Midbrain (tissue), 1 donor: ENCODE data around the gene UBE2I.

Source experiments
- DNase-seq: peaks from one replicate; lab custom pipeline; 2025; lab: John Stamatoyannopoulos, UW

Gene UBE2I

DNA sequence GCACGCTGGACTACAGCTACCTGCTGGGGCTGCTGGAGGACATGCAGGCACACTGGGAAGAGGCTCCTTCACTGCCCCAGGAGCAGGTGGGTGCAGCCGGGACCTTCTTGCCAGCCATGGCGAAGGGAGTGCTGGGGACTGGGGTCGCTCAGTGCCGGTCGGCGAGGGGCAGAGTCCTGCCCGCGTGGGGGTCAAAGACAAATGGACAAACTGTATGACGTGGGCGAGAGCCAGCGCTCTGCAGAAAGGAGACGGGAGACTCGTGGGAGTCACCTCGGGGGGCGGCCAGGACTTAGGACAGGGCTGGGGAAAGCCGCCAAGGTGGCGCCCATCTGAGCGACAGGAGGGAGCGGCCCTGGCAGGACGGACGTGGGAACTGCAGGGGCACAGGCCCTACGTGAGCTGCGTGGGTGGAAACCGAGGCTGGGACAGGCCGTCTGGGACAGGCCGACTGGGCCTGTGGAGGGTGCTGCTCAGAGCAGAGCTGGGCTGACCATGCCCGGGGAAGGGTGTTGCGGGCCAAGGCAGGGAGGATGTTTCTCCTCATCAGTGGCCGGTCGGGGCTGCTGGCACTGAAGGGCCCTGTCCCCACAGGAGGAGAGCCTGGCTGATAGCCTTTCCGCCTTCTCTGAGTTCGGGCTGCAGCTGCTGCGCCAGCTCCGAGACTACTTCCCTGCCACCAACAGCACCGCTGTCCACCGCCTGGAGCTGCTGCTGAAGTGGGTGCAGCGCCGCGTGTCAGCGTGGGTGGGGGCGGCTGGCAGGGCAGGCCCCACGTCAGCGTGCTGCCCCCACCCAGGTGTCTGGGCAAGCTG lies 34.2 kb downstream of the UBE2I start:
- no peak for DNase-seq

DNA sequence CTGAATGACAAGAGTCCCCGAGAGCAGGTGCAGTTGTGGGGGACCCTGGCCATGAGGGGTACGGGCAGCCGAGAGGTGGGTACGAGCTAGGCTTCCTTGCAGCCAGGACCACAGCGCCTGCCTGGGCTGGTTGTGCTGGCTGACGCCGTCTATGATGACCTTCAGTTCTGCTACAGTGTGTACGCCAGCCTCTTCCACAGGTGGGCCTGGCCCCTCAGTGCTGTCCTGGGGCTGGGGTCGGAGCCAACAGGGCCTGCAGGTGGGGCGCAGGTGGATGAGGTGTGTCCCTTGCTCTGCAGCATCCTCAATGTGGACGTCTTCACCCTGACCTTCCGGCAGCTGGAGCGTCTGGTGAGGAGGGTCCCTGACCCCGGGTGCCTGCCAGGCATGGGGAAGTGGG lies 35.1 kb downstream of the UBE2I start:
- DNase-seq: no peak

DNA sequence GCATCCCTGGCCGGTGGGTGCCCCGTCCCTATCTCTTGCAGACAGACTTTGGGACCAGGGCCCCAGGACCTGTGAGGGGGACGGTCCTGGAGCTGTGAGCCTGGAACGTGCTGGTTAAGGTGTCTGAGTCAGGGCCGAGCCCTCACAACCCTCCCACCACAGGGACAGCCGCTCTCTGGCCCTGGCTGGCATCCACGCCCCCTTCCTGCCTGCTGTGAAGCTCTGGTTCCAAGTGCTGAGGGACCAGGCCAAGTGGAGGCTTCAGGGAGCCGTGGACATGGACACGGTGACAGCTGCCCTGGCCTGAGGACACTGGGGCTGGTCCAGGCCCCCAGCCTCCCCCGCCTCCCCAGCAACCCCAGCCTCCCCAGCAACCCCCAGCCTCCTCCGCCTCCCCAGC lies 35.7 kb downstream of the UBE2I start:
- no peak for DNase-seq

DNA sequence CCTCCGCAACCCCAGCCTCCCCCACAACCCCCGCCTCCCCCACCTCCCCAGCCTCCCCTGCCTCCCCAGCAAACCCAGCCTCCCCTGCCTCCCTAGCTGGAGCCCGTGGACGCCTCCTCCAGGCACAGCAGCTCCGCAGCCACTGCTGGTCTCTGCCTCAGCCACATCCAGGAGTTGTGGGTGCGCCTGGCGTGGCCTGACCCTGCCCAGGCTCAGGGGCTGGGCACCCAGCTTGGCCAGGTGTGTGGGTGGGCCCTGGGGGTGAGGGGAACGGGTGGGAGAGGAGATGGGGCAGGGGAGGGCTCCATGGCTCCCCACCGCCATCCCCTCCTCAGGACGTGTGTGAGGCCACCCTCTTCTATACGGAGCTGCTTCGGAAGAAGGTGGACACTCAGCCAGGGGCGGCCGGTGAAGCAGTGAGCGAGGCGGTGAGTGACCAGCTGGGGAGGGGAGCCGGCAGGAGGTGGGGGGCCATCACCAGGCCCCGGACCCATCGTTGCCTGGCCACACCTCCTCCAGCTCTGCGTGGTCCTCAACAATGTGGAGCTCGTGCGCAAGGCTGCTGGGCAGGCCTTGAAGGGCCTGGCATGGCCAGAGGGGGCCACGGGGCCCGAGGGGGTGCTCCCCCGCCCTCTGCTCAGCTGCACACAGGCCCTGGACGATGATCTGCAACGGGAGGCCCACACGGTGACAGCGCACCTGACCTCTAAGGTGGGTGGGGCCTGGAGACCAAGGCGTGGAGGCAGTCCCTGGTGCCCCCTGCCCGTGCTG lies 36.4 kb downstream of the UBE2I start:
- DNase-seq: no peak

DNA sequence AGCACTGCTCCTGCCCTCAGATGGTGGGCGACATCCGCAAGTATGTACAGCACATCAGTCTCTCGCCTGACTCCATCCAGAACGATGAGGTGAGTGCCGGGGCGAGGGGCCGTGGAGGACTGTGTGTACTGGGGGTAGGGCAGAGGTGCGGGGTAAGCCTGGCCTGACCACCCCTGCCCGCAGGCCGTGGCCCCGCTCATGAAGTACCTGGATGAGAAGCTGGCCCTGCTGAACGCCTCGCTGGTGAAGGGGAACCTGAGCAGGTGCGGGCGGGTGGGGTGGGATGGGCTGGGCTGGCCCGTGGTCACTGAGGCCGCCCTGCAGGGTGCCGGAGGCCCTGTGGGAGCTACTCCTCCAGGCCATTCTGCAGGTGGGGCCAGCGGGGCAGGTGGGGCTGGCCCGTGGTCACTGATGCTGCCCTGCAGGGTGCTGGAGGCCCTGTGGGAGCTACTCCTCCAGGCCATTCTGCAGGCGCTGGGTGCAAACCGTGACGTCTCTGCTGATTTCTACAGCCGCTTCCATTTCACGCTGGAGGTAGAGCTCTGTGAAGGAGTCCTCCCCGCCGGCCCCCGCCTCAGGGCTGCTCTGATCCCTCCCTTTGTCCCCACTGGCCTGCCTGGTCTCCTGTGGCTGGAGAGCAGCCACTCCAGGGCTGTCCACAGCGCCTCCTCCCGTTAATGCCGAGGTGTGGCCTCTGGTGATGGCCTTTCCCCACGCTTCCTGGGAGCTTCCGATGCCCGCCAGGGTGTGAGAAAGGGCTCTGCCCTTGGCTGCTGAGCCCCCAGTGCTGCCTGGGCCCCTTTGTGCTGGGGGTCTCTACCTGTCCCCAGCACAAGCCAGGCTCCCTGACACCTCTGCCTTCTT lies 37.2 kb downstream of the UBE2I start:
- no peak for DNase-seq

DNA sequence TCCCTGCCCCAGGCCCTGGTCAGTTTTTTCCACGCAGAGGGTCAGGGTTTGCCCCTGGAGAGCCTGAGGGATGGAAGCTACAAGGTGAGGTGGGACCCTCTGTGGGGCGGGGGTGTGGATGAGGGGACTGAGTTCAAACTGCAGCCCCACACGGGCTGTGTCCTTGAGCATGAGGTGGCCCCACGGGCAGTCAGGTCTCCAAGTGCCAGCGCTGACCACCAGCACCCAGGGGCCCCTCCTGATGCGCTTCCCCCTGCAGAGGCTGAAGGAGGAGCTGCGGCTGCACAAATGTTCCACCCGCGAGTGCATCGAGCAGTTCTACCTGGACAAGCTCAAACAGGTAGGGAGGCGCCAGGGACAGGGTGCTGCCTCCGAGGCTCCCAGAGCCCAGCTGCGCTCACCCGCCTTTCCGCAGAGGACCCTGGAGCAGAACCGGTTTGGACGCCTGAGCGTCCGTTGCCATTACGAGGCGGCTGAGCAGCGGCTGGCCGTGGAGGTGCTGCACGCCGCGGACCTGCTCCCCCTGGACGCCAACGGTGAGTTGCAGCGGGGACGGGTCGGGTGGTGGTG lies 37.9 kb downstream of the UBE2I start:
- DNase-seq: no peak

DNA sequence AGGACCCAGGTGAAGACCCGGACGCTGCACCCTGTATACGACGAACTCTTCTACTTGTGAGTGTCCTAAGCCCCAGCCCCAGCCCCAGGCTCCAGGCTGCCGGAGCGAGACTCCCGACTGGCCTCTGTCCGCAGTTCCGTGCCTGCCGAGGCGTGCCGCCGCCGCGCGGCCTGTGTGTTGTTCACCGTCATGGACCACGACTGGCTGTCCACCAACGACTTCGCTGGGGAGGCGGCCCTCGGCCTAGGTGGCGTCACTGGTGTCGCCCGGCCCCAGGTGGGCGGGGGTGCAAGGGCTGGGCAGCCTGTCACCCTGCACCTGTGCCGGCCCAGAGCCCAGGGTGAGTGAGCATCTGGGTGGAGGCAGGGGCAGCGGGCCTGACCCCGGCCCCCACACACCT lies 38.5 kb downstream of the UBE2I start:
- no peak for DNase-seq

DNA sequence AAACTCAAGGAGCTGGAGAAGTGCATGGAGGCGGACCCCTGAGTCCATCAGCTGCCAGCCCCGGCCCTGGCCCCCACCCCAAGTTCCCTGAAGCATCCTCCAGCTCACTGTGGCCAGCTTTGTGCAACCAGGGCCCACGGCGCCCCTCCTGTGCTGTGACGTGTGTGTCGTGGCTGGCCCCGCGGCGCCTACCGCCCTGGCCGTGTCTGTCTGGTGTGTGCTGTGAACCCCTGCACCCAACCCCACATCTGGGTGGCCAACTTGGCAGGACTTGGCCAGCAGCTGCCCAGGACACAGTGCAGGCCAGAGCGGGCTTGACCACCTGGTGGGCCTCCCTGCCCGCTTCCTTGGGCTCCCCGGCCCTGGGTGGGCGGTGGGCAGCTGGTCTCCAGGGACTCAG lies 39.0 kb downstream of the UBE2I start:
- DNase-seq: no peak

DNA sequence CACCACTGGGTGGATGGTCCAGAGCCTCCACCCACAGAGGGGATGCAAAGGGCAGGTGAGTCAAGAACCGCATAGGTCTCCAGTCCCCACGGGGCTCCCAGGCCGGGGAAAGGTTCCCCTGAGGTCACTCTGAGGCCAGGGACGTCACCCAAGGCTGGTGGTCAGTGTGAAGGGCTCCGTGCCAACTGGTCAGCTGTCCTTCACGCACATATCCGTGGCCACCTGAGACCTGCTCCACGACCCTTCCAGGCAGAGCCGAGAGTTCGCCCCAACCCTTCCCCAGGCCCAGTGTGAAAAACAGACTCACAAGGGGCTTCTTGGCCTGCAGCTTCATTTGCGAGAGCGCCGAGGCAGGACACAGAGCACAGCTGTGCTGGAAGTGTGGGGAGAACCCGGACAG lies 39.5 kb downstream of the UBE2I start:
- no peak for DNase-seq

DNA sequence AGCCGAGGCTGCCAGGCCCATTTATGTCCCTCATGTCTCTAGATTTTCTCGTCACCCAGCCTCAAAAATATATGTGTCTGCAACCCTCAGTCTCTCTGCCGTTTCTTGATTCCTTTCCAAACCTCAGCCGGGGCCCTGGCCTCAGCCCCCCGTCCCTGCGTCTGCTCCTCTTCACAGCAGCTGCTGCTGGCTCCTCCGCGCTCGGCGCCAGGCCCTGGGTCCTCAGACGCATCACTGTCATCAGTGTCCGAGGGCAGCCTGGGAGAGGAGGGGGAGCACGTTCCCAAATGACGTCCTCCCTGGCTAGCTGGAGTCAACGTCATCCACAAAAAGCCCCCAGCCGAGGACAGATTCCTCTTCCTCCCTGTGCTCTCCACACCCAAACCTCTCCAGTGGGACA lies 39.9 kb downstream of the UBE2I start:
- DNase-seq: no peak

DNA sequence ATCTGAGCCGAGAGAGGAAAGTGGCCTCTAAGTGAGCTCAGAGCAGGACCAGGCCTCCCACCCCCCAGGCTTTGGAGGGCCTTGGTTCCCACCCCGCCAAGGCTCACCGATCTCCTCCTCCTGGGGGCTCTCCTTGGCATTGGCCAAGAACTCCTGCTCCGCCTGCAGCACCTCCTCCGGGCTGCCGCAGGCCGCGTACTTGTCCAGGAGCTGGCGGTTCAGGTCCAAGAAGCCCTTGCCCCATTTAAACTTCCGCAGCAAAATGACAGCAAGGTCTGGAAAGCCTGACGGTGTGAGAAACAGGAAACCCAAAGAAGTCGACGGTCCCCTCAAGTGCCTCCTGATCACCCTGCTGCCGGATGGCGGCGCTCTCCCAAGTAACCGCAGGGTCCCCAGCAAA lies 40.5 kb downstream of the UBE2I start:
- DNase-seq: no peak

DNA sequence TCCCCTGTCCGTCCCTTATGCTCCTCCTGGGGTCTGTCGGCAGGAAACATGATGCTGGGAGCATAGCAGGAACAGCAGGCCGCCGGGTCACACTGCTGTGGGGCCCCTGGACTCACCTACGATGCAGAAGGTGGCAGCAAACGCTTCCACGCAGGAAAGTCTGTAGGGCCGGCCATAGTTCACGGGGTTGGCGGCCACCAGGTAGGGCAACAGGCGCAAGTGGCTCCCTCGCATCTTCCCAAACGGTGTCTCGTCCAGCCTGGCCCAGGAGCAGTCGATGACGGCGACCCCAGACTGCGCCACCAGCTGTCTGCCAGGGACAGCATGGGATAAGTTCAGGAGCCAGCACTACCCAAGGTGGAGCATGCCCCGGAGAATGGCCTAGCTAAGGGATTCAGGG lies 41.3 kb downstream of the UBE2I start:
- no peak for DNase-seq

DNA sequence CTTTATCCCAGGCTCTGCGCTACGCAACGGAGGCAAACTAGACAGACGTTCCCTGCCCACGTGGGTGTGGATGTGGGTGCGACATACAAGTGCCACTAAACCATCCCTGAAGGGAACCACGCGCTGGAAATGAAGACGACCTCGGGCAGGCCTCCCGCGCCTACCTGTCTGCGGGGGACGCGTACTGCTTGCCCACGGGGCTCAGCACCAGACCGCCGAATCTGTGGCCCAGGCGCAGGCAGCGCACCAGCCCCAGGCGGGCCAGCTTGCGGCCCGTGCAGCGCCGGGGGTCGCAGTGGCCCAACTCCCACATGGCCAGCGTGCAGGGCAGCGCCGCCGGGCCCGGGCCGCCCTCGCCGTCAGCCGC lies 41.8 kb downstream of the UBE2I start:
- no peak for DNase-seq

DNA sequence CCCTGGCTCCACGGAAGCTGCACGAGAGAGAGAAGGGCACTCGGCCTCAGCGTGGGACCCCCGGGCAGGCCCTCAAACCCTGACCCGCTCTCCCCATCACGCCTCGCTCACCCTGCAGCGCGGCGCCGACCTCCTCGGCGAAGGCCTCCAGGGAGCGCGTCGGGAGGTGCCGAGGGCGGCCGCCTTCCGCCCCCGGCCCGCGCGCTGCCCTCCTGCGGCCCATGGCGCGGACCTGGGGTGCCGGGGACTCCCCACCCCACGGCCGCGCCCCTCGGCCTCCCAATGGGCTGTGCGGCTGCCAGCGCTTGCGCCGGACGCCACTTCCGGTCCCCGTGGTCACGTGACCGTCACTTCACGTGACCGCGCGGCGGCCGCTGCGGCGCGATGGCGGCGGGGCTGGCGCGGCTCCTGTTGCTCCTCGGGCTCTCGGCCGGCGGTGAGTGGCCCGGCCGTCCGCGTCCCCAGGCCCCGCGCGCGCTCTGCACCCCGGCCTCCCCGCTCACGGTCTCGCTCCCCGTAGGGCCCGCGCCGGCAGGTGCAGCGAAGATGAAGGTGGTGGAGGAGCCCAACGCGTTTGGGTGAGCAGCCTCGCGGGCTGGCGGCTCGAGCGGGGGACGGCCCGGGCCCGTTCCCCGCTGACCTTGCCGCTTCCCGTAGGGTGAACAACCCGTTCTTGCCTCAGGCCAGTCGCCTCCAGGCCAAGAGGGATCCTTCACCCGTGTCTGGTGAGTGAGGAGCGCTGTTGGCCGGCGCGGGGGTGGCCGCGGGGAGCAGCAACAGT lies 42.3 kb downstream of the UBE2I start, which contains the start of the genes GNPTG and TSR3:
TSS of gene GNPTG (plus strand) at position 350 of the 781 bp plus-strand sequence. CDS start at position 385, 35 bp downstream.
TSS of gene TSR3 (minus strand) at position 297 of the 781 bp plus-strand sequence. CDS start at position 223, 74 bp downstream.
- DNase-seq: peak; percentile 75

DNA sequence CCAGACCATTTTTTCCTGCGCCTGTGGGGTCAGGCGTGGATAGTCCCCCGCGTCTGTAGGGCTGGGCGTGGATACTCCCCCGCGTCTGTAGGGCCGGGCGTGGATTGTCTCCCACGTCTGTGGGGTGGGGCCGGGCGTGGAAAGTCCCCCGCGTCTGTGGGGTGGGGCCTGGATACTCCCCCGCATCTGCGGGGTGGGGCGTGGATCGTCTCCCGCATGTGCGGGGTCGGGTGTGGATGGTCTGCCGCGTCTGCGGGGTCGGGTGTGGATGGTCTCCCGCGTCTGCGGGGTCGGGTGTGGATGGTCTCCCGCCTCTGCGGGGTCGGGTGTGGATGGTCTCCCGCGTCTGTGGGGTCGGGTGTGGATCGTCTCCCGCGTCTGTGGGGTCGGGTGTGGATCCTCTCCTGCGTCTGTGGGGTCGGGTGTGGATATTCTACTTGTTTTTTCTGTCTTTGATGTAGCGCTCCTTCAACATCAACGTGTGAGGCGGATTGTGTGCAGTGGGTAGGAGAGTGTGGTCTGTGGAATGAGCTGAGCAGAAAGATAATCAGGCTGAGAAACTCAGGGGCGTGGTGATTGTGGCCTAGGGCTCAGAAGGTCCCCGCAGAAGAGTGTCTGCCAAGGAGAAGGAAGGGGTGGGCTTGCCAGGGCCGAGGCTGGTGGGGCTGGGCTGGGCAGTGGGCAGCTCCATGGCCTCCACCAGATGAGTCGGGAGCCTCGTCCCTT lies 45.5 kb downstream of the UBE2I start:
- DNase-seq: no peak

DNA sequence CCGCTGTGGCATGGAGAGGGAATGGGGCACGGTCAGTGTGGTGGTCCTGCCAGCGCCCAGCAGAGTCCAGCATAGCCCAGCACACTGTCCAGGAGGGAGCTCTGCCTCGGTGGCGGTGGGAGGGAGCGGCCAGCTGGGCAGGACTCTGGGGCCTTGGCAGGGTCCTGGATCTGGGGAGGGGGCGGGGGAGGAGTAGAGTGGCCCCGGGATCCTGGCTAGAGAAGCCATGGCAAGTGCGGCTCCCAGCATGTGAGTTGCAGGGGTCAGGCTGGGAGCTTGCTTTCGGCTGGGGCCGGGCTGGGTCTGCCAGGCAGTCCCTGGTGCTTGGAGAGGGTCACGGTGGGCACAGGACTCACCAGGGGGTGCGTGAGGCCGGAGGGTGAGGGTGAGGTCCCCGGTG lies 46.2 kb downstream of the UBE2I start:
- no peak for DNase-seq

DNA sequence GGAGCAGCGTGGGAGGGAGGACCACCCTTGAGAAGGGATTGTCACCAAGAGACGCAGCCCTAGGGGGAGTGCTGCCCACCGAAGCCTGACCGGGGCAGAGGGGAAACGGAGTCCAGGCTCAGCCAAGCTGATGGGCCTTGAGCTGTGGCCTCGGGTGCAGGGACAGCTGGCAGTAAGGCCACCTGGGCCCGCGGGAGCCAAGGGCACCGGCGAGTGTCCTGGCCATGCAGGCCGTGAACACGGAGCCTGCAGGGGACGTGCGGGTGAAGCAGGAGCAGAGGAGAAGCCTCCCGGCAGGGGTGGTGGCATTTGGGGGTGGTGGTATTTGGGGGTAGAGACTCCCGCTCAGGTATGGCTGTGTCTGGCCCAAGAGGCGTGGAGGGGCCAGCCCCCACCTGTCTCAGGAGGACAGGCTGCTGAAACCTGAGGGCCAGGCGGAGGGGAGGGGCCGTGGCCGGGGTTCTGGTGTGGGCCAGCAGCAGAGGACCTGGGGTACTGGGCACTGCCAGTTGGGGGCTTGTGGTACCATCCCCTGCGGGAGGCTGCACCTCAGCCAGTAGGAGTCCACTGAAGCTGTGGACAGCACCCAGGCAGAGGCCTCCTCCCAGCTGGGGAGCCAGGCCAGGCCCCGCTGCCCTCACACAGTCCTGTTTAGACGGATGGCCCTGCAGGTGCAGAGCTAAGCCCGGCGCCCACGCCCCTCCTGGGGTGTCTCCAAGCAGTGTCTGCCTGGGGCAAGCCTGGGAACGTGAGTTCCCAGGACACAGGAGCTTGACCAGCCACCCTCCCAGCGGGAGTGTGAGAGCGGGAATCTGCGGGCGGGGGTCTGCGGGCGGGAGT lies 46.8 kb downstream of the UBE2I start:
- no peak for DNase-seq

DNA sequence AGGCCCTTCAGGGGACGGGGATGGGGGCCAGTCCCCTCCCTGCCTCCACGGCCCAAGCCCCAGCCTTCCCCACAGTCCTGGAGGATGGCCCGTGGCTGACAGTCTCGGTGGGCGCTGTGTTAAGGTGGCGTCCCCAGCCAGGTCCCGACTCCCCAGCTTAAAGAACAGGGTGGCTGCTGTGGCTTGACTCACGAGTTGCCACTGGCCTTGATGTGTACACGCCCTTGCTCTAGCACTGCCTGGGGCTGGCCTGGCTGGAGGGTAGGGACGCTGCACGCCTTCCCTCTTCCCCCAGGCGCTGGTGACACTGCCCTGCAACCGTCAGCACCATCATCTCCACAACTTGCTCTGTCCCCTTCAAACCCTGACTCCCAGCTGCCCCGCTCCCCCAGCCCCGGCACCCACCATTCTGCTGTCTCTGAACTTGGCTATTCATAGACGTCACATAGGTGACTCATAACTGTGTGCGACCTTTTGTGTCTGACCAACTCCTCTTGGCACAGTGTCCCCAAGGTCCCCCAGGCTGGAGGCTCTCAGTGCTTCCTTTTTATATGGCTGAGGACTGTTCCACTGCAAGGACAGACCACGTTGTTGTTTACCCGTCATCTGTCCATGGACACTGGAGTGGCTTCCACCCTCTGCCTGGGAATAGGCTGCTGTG lies 48.6 kb downstream of the UBE2I start:
- DNase-seq: no peak
